A204.1 (cell line): ENCODE data around the gene CNGA2.

Source experiments
- FAIRE-seq: peaks from 2 replicates; lab custom pipeline; 2012; peaks lifted over from hg19 to GRCh38; lab: Jason Lieb, UNC

CNGA2 gene

DNA sequence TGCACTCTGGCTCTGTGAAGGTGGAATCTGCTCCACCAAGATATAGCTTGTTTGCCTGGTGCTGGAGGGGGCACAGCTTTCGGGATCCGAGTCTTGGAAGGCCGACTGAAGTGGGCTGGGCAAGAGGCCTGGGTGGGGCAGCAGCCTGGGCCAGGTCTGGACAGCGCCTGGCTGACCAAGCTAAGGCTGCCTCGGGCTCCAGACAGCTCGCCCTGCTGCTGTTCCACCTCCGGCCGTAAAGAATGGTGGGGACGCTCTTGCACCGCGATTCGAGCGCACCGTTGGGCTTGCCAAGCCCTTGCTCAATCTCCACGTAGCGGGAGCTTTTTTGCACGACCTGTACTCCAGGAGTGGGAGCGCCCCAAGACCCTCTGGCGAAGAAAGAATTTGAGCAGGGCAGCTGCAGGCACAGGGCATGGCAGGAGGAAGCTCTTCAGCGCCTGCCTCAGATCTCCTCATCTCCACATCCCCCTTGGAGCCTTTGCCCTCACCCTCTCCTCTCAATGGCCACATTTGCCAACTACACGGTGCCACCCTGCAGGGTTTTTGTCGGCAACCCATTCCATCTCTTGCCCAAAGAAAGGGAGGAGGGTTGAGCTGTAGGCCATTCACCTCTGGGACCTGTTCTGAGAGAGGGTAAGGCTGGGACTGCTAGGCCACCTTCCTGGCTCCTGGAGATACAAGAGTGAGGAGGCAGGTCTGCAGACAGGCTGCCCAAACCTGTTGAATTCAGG lies 18.9 kb downstream of the CNGA2 start:
- no peak for FAIRE-seq

- no peak for FAIRE-seq
Measured at GRCh38 chrX:151754047-151754429, 19.5 kb downstream of the CNGA2 start.

DNA sequence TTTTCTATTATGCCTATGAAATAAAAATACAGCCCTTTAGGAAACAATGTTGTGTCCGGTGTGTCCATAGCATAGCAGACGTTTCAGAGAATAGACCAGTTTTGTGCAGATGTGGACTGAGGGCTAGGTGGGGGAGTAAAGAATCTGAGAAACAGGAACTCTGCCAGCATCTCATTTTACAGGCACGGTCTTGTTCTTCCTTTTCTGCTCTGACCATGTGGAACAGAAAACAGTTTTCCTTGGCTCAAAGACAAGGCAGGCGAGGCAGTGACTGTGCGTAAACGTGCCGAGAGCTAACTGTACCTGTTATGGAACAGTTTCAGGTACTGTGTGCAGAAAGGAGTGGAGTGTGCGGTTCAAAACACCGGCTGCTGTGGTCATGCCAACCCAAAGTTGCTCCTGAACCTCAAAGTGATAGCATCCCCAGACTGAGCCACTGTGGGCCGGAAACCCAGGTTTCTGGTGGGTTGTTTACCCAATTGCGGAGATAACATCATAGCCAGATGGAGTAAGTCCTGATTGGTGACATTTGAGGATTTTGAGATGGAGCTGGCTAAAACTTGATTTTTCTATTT lies 20.2 kb downstream of the CNGA2 start:
- FAIRE-seq = no peak

DNA sequence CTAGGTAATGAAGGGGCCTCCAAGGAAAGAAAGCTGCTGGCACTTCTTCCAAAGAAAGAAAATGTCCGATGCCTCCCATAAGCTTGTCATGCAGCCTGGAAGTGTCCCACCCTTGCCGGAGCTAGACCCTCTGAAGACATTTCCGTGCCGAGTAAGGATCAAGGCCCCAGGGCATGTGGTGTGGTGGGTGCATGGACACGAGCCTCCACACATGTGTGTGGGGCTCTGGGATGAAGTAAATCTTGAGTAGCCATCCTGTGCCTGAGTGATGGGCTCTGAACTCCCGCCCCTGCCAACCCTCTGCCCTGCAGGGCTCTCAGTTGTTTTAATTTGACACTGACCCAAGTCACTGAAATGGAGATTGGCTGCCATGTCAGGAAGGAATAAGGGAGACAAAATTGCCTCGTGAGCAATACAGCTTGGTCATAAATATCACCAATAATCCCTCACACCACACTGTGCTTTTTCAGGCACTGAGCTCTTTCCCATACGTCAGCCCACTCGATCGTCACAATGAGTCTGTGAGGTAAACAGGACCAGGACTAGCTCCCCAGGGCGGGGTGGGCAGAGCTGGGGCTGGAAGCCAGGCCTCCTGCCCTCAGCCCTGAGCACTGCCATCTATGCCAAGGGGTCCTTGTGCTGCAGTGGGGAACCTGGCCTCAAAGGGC lies 24.6 kb downstream of the CNGA2 start:
- FAIRE-seq = no peak

DNA sequence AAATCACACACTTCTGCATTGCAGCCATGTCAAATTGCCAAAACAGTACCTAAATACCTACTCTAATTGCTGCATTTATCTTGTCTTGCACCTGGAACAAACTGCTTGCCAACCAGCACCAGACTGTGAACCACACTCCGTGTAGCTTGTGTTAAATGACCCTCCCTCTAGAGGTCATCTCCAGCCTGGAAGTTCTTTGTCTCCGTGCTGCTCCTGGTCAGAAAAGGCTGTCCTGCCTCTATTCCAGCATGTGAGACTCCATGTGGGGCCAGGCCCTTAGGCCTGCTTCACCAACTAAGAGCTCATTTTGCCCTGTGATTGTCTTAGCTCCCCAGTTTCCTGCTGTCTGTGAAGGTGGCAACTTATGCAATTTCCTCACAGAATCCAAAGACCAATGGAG lies 28.3 kb downstream of the CNGA2 start:
- FAIRE-seq = no peak

DNA sequence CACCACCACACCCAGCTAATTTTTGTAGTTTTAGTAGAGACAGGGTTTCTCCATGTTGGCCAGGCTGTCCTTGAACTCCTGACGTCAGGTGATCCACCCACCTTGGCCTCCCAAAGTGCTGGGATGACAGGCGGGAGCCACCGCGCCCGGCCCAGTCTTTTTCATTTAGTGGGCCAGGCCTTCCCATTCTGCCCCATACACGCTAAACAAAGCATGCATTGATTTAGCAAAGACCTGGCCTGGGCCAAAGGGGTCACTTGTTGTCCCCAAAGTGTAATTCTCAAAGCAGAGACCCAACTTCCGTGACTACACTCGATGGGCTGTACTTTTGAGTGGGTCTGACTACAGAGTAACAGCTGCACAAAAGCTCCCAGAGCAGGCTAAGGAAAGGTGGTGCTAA lies 29.2 kb downstream of the CNGA2 start:
- FAIRE-seq = no peak

DNA sequence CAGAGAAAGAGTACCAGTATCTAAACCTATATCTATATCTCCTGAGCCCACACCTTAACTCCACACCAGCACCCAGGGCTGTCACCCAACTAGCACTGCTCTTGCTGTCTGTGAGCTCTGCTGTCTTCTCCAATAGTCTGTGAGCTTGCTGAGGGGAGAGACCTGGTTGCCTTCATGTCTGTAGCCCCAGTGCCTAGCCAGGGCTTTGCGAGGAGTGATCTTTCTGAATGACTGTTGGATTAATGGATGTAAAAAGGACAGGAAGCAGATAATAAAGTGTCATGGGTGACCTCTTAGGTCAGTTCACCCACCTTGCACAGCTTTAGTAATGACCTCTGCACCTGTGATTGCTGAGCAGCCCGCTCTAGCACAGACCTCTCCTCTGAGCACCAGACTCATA lies 30.5 kb downstream of the CNGA2 start:
- FAIRE-seq = no peak

DNA sequence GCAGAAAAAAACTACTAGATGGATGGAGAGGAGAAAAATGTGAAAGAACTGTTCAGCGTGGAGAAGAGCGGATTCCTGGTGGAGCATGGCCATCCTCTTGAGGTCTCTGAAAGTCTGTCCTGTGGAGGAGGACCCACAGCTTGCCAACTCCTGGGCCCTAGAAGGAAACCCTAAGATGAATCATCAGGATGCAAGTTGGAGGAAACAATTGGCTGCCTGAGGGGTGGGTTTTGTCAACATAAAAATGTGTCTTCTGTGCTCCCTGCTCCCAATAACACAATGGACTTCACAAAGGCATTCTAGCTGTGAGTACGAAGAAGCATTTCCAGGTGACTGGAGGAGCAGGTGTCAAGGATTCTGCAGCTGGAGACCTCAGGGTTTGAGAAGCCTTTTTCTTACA lies 37.2 kb downstream of the CNGA2 start:
- FAIRE-seq = no peak

GRCh38 chrX:151773434-151773833 lies 38.9 kb downstream of the CNGA2 start:
- FAIRE-seq = no peak

DNA sequence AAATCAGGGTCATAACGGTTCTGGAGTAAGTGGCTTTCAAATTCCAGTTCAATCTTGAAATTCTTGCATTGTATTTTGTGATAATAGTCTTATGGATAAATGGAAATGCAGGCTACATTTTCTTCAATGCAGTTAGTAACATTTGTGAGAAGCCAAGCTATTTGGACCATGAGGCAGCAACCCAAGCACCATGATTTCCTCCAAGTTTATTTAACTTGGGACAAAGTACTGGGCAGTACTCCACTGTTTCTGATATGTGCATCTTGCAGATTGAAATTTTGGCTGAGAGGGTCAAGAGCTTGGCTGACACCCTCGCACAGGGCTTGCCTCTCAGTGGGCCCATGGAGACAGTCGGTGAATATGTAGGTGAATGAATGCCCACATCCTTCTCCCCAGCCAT lies 39.9 kb downstream of the CNGA2 start:
- no peak for FAIRE-seq

GRCh38 chrX:151776181-151776731 lies 41.7 kb downstream of the CNGA2 start:
- no peak for FAIRE-seq

DNA sequence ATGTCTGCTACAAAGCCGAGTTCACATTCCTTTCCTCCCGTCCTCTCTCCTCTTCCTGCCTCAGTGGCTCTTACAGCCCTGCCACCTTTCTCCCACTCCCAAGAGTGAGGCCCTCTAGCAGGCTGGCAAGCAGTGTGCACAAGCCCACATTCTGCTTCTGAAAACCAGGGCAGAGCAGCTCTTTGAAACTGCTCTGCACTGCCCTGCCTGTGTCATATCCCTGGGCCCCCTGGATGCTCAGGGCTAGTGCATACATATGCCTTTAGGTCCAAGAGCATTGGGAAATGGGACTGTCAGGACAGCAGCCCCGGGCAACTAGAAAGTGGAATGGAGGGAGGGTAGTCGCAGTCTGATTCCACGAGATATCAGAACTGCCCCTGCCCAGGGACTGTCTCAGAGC lies 42.4 kb downstream of the CNGA2 start:
- no peak for FAIRE-seq

DNA sequence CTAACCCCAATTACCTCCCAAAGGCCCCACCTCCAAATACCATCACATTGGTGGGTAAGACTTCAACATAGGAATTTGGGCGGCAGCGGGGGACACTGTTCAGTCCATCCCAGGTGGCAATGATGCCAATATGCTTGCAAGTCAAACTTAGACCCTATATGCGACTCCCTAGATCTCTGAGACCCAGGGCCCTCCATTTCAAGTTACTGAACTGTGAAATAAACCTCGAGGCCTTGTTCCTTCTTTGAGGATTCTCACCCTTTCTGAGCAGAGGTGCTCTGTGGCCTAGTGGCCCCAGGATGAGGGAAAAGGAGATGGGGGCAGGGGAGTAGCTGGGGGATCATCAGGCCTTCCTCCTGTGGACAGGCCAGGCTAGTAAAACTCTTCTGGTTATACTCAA lies 44.7 kb downstream of the CNGA2 start:
- no peak for FAIRE-seq

DNA sequence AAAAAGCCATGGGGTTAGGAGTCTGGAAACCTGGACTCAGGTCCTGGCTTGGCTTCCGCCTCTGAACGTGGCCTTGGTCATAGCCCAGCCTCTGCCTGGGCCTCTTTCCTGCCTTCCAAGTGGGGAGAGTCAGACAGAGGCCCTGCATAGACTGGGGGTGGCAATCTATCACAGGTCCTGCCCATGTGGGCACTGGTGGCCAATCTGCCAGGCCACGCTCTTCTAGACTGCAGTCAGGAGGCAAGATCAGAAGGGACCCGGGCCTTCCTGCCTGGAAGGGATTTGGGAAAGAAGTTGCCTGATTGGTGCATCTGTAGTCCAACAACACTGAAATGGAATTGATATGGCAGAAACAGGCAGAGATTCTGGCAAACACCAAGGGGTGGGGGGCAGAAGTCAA lies 46.1 kb downstream of the CNGA2 start:
- FAIRE-seq = no peak

DNA sequence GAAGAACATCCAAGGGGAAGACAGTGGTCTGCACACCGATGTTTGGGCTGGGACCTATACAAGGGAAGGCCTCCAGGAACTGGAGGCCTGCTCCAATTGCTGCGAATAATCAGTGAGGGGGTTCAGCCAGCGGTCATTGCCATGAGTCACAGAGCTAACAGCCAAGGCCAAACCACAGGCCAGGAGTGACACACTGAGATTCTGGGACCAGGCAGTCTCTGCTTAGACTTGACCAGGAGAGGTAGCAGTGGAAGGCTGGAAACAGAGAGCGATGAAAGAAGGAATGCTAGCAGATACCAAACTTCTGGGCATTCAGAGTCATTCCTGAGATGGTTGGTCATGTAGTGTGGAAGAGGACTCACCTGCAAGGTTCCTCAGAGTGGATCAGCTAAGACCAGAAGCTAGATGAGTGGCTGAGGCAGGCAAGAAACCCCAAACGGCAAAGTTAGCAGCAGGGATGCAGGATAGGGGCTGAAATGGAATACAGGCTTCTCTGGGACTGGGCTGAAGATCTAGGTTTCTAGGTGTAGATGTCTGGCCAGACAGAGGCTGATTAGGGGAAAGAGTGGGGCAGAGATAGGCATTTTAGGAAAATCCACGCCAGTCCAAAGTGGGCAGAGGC lies 54.7 kb downstream of the CNGA2 start:
- FAIRE-seq = no peak

DNA sequence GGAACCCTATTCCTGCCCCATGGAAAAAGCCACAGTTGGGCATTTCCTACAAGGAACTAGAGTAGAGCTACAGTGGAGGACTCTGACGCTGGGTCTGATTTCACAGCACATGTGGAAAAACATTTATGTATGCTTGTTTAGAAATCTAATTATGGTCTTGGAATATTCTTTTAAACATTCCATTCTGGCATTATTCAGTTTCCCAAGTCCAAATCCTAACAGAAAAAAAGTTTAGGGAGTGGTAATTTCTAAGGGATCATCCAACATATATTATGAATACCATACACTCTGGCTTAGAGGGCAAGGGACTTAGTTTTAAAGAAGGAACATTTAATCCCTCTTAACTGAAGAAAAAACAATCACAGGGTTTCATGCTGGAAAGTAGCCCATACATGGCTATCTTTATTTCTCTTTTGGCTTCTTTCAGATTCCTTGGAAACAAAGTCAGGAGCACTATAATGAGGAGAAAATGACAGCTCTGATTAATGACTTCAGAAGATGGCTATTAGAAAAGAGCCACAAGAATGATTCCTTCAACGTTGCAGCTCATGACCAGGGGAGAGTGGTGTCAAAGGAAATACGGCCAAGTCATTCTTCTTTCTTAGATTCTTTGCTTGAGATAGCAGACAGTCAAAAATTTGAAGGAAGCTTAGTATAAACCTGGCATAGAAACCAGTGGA lies 56.1 kb downstream of the CNGA2 start:
- FAIRE-seq = no peak

GRCh38 chrX:151791961-151792360 lies 57.4 kb downstream of the CNGA2 start:
- no peak for FAIRE-seq

DNA sequence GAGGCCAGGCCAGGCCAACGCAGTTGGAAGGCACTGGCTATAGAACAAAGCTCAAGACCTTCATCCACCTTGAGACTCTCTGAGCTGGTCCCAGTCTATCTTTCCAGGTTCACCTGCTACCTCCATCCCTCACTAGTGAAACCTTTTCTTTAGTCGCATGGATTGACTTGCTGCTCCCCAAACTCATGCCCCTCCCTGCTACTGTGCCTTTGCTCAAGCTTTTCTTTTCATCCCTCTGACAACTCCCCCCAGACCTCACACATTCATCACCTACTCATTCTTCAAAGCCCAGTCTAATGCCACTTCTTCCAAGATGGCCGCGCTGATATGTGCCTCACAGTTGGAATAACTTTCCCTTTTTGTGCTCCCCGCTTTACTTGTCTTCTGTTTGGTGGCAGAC lies 58.0 kb downstream of the CNGA2 start:
- FAIRE-seq = no peak

- FAIRE-seq = no peak
Measured at GRCh38 chrX:151793886-151794285, 59.3 kb downstream of the CNGA2 start.
